WERI-Rb-1 (cell line): ENCODE results near the gene ABLIM3.

Source experiments
- DNase-seq: peaks from one replicate; pipeline ENCODE4 v3.0.0-alpha.2; 2020
- H3K27ac ChIP-seq: fragments of 250-450 bp; sonication (Bioruptor Pico); 2 replicates; pipeline ENCODE4 v1.5.1; 2020; ENCODE audit warnings: mild to moderate bottlenecking, moderate library complexity
- H3K27me3 ChIP-seq: fragments of 250-450 bp; sonication (Bioruptor Pico); 2 replicates; pipeline ENCODE4 v1.5.1; 2021; ENCODE audit warnings: mild to moderate bottlenecking, low read depth, moderate library complexity; ENCODE audit not compliant: insufficient read depth, severe bottlenecking
- H3K36me3 ChIP-seq: fragments of 250-450 bp; sonication (Bioruptor Pico); 2 replicates; pipeline ENCODE4 v1.5.1; 2020; ENCODE audit warnings: mild to moderate bottlenecking, moderate library complexity
- H3K4me3 ChIP-seq: 2 replicates; pipeline ENCODE4 v1.5.1; 2011; ENCODE audit warnings: low read depth, mild to moderate bottlenecking, control low read depth, low read length
- H3K9me3 ChIP-seq: fragments of 250-450 bp; sonication (Bioruptor Pico); 2 replicates; pipeline ENCODE4 v1.5.1; 2021; ENCODE audit warnings: mild to moderate bottlenecking, moderate library complexity; ENCODE audit not compliant: severe bottlenecking
- CTCF ChIP-seq: IDR thresholded peaks from 2 replicates; pipeline ENCODE4 v1.5.1; 2011; ENCODE audit warnings: low read depth, mild to moderate bottlenecking, control low read depth, inconsistent platforms, low read length

ABLIM3 gene

GRCh38 chr5:149188383-149188782, 47.1 kb downstream of the ABLIM3 start:
- no peak for TF ChIP-seq CTCF
- DNase-seq = no peak
- Histone ChIP-seq H3K36me3 (no peaks in the 10 kb centered on the region), H3K27ac (no peak overlapping the region), H3K27me3 (peaks cover 54% of the 10 kb centered on the region), H3K4me3 (no peak overlapping the region), H3K9me3 (no peaks in the 10 kb centered on the region)

DNA sequence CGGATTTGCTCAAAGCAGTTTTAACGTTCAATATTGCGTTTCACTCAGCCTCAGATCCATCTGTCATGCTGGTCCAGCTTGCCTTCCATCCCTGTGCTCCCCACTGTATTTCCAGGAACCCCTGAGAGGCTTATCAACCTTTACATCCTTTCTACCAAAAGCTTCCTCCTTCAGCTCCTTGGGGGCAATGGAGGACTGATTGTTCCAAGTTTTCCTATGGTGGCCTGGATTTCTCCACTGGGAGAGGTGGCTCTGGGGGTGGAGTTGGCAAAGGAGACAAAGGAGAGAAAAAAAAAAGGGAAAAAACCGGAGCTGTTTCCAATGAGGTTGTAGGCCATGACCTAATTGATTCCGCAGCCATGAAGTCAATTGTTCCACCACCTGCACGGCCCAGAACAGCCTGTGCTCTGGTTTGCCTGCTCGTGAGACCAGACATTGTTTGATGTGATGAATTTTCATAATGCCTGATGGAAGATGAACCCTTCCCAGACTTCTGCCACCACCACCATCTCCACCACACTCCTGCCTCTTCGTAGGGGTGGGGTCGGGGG, 54.1 kb downstream of the ABLIM3 start:
- H3K9me3 ChIP-seq = no peaks in the 10 kb centered on the region
- H3K27me3 ChIP-seq = peaks cover 51% of the 10 kb centered on the region
- TF ChIP-seq CTCF = no peak
- H3K27ac ChIP-seq = no peak overlapping the region
- DNase-seq = no peak
- no peak overlapping the region for H3K4me3 ChIP-seq
- no peaks in the 10 kb centered on the region for H3K36me3 ChIP-seq

GRCh38 chr5:149195962-149196361, 54.7 kb downstream of the ABLIM3 start:
- no peak for DNase-seq
- Histone ChIP-seq H3K27me3 (peaks cover 53% of the 10 kb centered on the region), H3K9me3 (no peaks in the 10 kb centered on the region), H3K36me3 (no peaks in the 10 kb centered on the region), H3K27ac (no peak overlapping the region), H3K4me3 (no peak overlapping the region)
- TF ChIP-seq CTCF = no peak

- H3K9me3 ChIP-seq = no peaks in the 10 kb centered on the region
Measured at GRCh38 chr5:149198148-149198547, 56.9 kb downstream of the ABLIM3 start.

DNA sequence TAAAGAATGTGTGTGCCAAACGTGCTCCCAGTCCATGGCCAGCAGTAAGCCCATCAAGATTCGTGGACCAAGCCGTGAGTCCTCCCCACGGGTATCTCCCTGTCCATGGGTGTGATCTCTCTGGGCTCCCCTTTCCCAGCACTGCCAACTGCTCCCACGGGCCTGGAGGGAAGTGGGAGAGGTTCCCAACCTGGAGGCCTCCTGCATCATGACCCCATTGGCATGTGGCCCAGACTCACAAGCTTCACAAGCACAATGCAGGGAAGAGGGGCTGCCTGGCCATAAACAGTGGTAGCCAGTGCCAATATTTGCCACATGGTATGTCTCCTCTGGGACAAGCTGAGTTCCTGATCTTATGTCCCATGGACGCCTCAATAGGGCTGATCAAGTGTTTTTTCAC, 59.1 kb downstream of the ABLIM3 start:
- Histone ChIP-seq H3K27ac (no peak overlapping the region), H3K36me3 (no peaks in the 10 kb centered on the region), H3K4me3 (no peak overlapping the region), H3K27me3 (peaks cover 67% of the 10 kb centered on the region), H3K9me3 (no peaks in the 10 kb centered on the region)
- no peak for DNase-seq
- TF ChIP-seq CTCF = no peak

More at GRCh38 chr5:149198148-149198547, 56.9 kb downstream of the ABLIM3 start:
- DNase-seq = no peak
- no peak for TF ChIP-seq CTCF
- Histone ChIP-seq H3K27me3 (peaks cover 55% of the 10 kb centered on the region), H3K4me3 (no peak overlapping the region), H3K36me3 (no peaks in the 10 kb centered on the region), H3K27ac (no peak overlapping the region)

DNA sequence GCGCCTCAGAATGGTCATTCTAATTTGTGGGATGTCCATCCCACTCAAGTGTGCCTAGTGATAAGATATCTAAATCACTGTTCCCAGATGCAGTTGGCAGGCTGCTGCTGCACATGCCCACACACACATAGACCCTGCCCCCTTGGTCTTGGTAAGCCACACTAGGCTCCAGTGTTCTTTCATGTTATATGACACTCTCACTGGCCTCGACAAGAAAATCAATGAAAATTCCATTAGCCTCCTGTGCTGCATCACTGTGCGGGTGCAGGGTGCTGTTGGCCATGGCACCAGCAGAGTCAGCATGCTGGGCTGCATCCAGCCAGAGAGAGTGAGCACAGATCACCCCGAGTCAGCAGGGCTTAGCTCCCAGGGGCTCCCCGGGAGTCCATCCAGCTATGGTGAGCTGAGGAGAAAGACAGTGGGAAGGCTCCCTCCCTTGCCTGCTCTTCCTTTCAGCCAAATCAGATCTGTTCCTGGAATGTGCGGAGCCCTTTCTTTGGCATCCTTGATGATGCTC, 59.9 kb downstream of the ABLIM3 start:
- H3K4me3 ChIP-seq = no peak overlapping the region
- no peak overlapping the region for H3K27ac ChIP-seq
- no peak for TF ChIP-seq CTCF
- no peak for DNase-seq
- no peaks in the 10 kb centered on the region for H3K36me3 ChIP-seq
- H3K9me3 ChIP-seq = no peaks in the 10 kb centered on the region
- peaks cover 68% of the 10 kb centered on the region for H3K27me3 ChIP-seq
